LNCAP (cell line): ENCODE data around the gene NKD1.

ENCODE experiments used
- CTCF ChIP-seq: fragments of 450-650 bp; IDR thresholded peaks from 2 replicates; pipeline ENCODE4 v1.5.1; 2017; ENCODE audit warnings: mild to moderate bottlenecking

Gene NKD1

DNA sequence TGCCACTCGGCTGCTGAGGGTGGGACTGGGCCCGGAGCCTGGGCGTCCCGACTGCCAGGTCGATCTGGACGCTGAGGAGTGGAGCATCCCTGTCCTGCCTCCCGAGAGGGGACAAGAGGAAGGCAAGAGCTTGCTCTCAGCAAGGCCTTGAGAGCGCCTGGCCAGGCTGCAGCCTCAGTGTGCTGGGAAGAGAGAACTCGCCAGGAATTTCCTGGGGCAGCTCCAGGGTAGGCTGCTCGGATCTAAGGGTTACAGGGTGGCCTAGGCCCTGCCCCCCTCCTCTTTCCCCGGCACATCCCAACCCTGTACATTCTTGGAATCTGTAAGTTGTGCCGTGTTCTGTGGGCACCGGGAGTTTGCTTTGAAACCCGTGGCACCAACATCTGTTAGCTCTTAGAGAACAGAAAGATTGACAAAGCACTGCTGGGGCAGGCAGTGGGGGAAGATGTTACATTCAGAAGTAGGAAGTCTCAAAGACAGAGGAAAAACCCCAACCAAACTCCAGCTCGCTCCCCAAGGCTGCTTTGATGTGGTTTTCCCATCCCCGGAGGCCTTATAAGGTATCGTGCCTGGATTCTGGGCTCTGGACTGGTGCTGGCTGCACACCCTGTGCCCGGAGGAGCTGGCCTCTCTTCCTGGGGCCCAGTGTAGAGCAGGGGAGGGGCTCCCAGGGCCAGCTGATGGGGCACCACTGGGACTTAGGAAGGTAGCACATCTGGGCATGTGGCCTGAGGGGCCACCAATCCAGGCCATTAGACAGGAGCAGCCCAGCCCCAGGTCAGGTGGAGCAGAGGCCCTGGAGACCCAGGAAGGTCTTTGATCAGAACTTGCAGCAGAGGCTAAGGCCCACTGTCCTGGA, 55.2 kb downstream of the NKD1 start:
- no peak for TF ChIP-seq CTCF

DNA sequence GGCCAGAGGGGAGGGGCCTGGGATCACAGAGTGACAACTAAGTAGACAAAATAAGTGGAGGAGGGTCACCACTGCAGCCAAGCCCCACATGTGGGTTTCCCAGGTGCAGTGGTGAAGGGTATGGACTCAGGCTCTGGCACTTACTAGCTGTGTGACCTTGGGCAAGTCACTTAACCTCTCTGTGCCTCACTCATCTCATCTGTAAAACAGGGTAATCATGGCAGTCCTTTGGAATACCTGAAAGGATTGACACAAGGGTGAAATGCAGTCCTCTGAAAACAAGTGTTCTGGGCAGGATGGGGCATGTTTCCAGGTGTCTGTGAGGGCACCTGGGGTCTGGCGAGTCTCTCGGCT, 55.8 kb downstream of the NKD1 start:
- no peak for TF ChIP-seq CTCF

DNA sequence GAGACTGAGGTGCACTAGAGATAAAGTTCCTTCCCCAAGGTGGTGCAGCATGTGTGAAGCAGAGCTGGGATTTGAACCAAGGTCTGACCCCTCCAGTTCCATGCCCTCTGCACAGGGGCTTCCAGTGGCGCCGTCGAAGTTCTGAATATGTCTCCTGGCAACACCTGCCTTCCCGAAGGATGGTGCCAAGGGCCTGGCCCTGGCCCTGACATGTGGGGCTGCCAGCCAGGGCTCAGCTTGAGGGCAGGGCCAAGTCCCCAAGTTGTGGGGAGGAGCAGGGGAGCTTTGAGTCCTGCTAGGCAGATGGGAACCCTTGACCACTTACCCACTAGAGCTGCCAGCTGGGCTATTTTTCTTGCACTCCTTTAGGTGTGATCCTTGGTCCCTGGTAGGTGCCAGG, 56.4 kb downstream of the NKD1 start:
- TF ChIP-seq CTCF: no peak

GRCh38 chr16:50605733-50606430, 57.7 kb downstream of the NKD1 start:
- TF ChIP-seq CTCF: no peak

DNA sequence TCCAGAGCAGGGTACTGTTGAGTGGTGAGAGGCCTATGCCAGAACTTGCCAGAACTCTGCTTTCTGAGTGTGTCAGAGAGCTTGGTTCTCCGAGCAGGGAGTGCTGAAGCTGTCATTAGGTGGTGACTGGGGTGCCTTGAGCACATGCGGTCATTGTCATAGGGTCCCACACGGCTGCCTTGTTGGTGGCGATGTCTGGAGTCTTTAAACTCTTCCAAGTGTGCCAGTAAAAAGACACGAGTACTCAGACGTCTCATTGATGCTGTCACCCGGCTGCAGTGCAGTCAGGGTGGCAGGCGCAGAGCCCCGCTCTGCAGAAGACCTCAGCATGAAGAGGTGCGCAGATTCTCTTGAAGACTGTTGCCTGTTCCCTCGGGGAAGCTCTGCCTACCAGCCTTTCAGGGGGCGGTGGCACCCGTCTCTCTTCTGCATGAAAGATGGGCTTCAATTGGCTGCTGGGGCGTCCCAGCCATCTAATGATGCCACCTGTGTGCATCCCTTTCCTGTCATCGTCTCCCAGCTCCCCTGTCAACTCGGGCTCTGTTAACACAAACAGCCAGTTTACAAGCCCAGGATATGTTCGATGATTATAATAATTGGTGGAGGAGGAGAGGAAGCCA, 58.3 kb downstream of the NKD1 start:
- TF ChIP-seq CTCF: no peak

DNA sequence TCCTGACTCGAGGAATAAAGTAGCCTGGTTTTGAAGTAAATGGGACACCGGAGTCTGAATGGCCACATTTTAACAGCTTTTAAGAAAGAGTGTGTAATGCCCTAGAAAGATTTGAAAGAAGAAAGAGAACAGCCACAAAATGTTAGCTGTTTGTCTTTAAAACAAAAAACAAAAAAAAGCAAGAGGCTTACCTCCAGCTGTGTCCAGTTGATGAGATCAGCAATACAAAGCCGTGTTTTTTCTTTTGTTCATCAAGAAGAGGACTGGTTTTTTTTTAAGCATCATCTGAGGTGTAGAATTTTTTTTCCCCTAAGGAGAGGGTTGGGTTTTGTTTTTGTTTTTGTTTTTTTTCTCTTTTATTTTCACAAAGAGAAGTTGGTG, 58.8 kb downstream of the NKD1 start:
- TF ChIP-seq CTCF: no peak

- no peak for TF ChIP-seq CTCF
These were observed 59.3 kb downstream of the NKD1 start for GRCh38 chr16:50607447-50607846.
